HepG2 (cell line): ENCODE measurements around the gene TASP1. TPM values are rescaled to one million over a fixed set of nuclear protein-coding genes. Genes with fewer than 3 reads are reported as not detected.

Experiments
- ATAC-seq: fragments of 200-7000 bp; cut with Tn5 transposase; 3 replicates; pipeline ENCODE4 v1.9.1; 2020; ENCODE audit warnings: mild to moderate bottlenecking, moderate library complexity
- BruUV-seq: library from RNA; stranded (reverse); fragments of 400-500 nt; replicated peaks from 2 replicates; lab custom pipeline; 2021; lab: Mats Ljungman, UMichigan
- CTCF ChIA-PET: fragments of 300-600 bp; formaldehyde crosslinking; extraction: SDS; loops from one replicate; lab custom pipeline; 2021; ENCODE audit warnings: low total read pairs, inconsistent platforms, low intra/inter-chr PET ratio; lab: Yijun Ruan, JAX
- POLR2A ChIA-PET: fragments of 350-600 bp; sonication (Branson Sonifier 250); formaldehyde crosslinking; loops from one replicate; lab custom pipeline; 2020; ENCODE audit warnings: antibody characterized with exemption, inconsistent platforms; lab: Yijun Ruan, JAX
- DNase-seq: peaks from one replicate; pipeline ENCODE4 v3.0.0-alpha.2; 2015; ENCODE audit warnings: low spot score
- FAIRE-seq: peaks from 3 replicates; lab custom pipeline; 2011; peaks lifted over from hg19 to GRCh38; lab: Jason Lieb, UNC
- H2AFZ ChIP-seq: one replicate; pipeline ENCODE4 v1.6.1; 2011; ENCODE audit warnings: low read length, inconsistent platforms
- H3K27ac ChIP-seq: fragments of 300-600 bp; 3 replicates; pipeline ENCODE4 v1.8.0; 2011; ENCODE audit warnings: mixed run types, mild to moderate bottlenecking, mixed read lengths, low read length, inconsistent platforms; ENCODE audit not compliant: insufficient read depth; ENCODE audit errors: extremely low read length
- H3K27me3 ChIP-seq, 2 experiments: fragments of 200-600 bp in 1 of 2; 2 replicates in 1 of 2; 3 replicates in 1 of 2; pipeline versions ENCODE4 v1.6.0 to v1.8.0; 2011; ENCODE audit warnings: low read length in 2 of 2, mild to moderate bottlenecking in 2 of 2, moderate library complexity in 2 of 2, inconsistent platforms in 1 of 2; ENCODE audit not compliant: insufficient read depth in 2 of 2, control insufficient read depth in 1 of 2
- H3K36me3 ChIP-seq, 2 experiments: fragments of 200-600 bp in 1 of 2; replicated peaks in 1 of 2; 2 replicates in 1 of 2; 3 replicates in 1 of 2; pipeline versions ENCODE4 v1.5.1 to v1.8.0; 2011; ENCODE audit warnings: low read length in 2 of 2, inconsistent platforms in 1 of 2; ENCODE audit not compliant: insufficient read depth in 2 of 2, control insufficient read depth in 1 of 2
- H3K4me1 ChIP-seq: 2 replicates; pipeline ENCODE4 v1.5.1; 2012; ENCODE audit warnings: low read length, inconsistent platforms; ENCODE audit not compliant: insufficient read depth
- H3K4me2 ChIP-seq: 2 replicates; pipeline ENCODE4 v1.6.0; 2011; ENCODE audit warnings: low read depth, low read length, inconsistent platforms
- H3K4me3 ChIP-seq, 3 experiments: fragments of 200-600 bp in 1 of 3; sonication (generic), shearing (Covaris generic) in 1 of 3; replicated peaks in 1 of 3; 2 replicates each; pipeline ENCODE4 v1.5.1; 2011 to 2016; ENCODE audit warnings: low read length in 3 of 3, inconsistent platforms in 2 of 3, low read depth in 2 of 3, mild to moderate bottlenecking in 2 of 3, control low read depth in 1 of 3, mixed read lengths in 1 of 3; ENCODE audit not compliant: insufficient read depth in 1 of 3
- H3K79me2 ChIP-seq: one replicate; pipeline ENCODE4 v1.6.1; 2011; ENCODE audit warnings: low read length, inconsistent platforms; ENCODE audit not compliant: insufficient read depth
- H3K9ac ChIP-seq: 2 replicates; pipeline ENCODE4 v1.6.0; 2011; ENCODE audit warnings: mild to moderate bottlenecking, low read depth, low read length, inconsistent platforms; ENCODE audit not compliant: insufficient read depth
- H3K9me3 ChIP-seq: 2 replicates; pipeline ENCODE4 v1.5.1; 2012; ENCODE audit warnings: mild to moderate bottlenecking, low read length
- H4K20me1 ChIP-seq: 2 replicates; pipeline ENCODE4 v1.6.0; 2011; ENCODE audit warnings: inconsistent platforms, mild to moderate bottlenecking, low read length, moderate library complexity; ENCODE audit not compliant: insufficient read depth
- CC2D1A ChIP-seq: sonication (generic); formaldehyde crosslinking; IDR thresholded peaks from 2 replicates; pipeline ENCODE4 v1.8.1; 2023; ENCODE audit warnings: mild to moderate bottlenecking, missing genetic modification reagents
- CHD4 ChIP-seq: fragments of 200-600 bp; sonication (generic); IDR thresholded peaks from 2 replicates; pipeline ENCODE4 v1.7.0; 2017; ENCODE audit warnings: mild to moderate bottlenecking, low read length, borderline replicate concordance
- CTCF ChIP-seq: sonication (generic); formaldehyde crosslinking; IDR thresholded peaks from 2 replicates; pipeline ENCODE4 v1.5.0; 2020; ENCODE audit warnings: mild to moderate bottlenecking, missing genetic modification reagents, moderate library complexity
- GMEB2 ChIP-seq: IDR thresholded peaks from 2 replicates; pipeline ENCODE4 v1.6.1; 2016; ENCODE audit warnings: missing biosample characterization, missing genetic modification reagents, low read depth
- KDM5B ChIP-seq: sonication (generic); formaldehyde crosslinking; IDR thresholded peaks from 2 replicates; pipeline ENCODE4 v1.4.0; 2020; ENCODE audit warnings: missing genetic modification reagents, mild to moderate bottlenecking, borderline replicate concordance
- MAFK ChIP-seq, 2 experiments: IDR thresholded peaks in 1 of 2; conservative IDR thresholded peaks in 1 of 2; 2 replicates each; pipeline ENCODE4 v1.6.1; 2011; ENCODE audit warnings: improper control_type of control experiment in 2 of 2, low read length in 2 of 2
- MBD4 ChIP-seq: IDR thresholded peaks from 2 replicates; pipeline ENCODE4 v1.6.1; 2012; ENCODE audit warnings: low read length, inconsistent platforms, borderline replicate concordance
- MTF2 ChIP-seq: sonication (generic); formaldehyde crosslinking; IDR thresholded peaks from 2 replicates; pipeline ENCODE4 v1.5.0; 2020; ENCODE audit warnings: missing genetic modification reagents, borderline replicate concordance
- SAP130 ChIP-seq: IDR thresholded peaks from 2 replicates; pipeline ENCODE4 v1.6.1; 2016; ENCODE audit warnings: low read depth
- SP2 ChIP-seq: sonication (generic); formaldehyde crosslinking; IDR thresholded peaks from 2 replicates; pipeline ENCODE4 v1.5.1; 2020; ENCODE audit warnings: mild to moderate bottlenecking, missing genetic modification reagents
- SP4 ChIP-seq: sonication (generic); formaldehyde crosslinking; IDR thresholded peaks from 2 replicates; pipeline ENCODE4 v1.8.1; 2023; ENCODE audit warnings: mild to moderate bottlenecking, missing genetic modification reagents
- TCF12 ChIP-seq, 2 experiments: fragments of 450-650 bp in 1 of 2; sonication (generic) in 1 of 2; formaldehyde crosslinking in 1 of 2; IDR thresholded peaks; 2 replicates each; pipeline versions ENCODE4 v1.6.1 to v1.8.0; 2017 to 2022; ENCODE audit warnings: antibody characterized with exemption in 1 of 2, mild to moderate bottlenecking in 1 of 2, missing genetic modification reagents in 1 of 2, moderate library complexity in 1 of 2
- ZBTB46 ChIP-seq: sonication (generic); formaldehyde crosslinking; IDR thresholded peaks from 2 replicates; pipeline ENCODE4 v1.4.0; 2020; ENCODE audit warnings: mild to moderate bottlenecking, missing genetic modification reagents, borderline replicate concordance
- ZNF577 ChIP-seq: sonication (generic); formaldehyde crosslinking; IDR thresholded peaks from 2 replicates; pipeline ENCODE4 v1.4.0; 2020; ENCODE audit warnings: mild to moderate bottlenecking, low read depth, missing genetic modification reagents, borderline replicate concordance
- in situ Hi-C: cut with HindIII; loops from 2 replicates; pipeline ENCODE4 v1.10.0; 2017; ENCODE audit warnings: low pct_unique_long_range_greater_than_20kb; ENCODE audit not compliant: extremely low pct_ligation_motif_present
- intact Hi-C: fragments of 100-400 bp; cut with micrococcal nuclease; formaldehyde crosslinking; loops from one replicate; pipeline ENCODE4 v1.10.0; 2022; ENCODE audit not compliant: unreplicated experiment
- polyA plus RNA-seq, 8 experiments: library from polyadenylated mRNA; depleted of rRNA in 3 of 8; stranded (reverse) in 7 of 8; unstranded in 1 of 8; fragments of >200 nt; fragmentation: Illumina TruSeq in 4 of 8; extraction: Trizol in 4 of 8; gene quantifications; 2 replicates each; pipeline versions ENCODE4 v1.2.1 to v1.2.3, GENCODE V29; 2011 to 2016; ENCODE audit warnings: low read depth in 4 of 8, missing spikeins in 1 of 8, mixed read lengths in 1 of 8; ENCODE audit not compliant: insufficient read depth in 1 of 8
- total RNA-seq, 5 experiments: library from RNA; depleted of rRNA; stranded (reverse); fragments of >200 nt; fragmentation: Illumina TruSeq; extraction: Trizol; gene quantifications; 2 replicates each; pipeline ENCODE4 v1.2.3, GENCODE V29; 2016; ENCODE audit warnings: low read depth in 1 of 5
- TF ChIP-seq, protein P1 (sequence below): sonication (generic); formaldehyde crosslinking; IDR thresholded peaks from 2 replicates; pipeline ENCODE4 v1.8.0; 2022; ENCODE audit warnings: mild to moderate bottlenecking, missing genetic modification reagents; ENCODE audit not compliant: insufficient replicate concordance

Gene TASP1
- total and polyA plus RNA-seq, 2 of the 13 experiments (the other 11 are each of a cell fraction or from before 2014, with no cell fraction given), result 10.0 to 25.2 TPM

- H3K4me3 ChIP-seq, result no peak overlapping the region
- no peak overlapping the region for H3K27ac ChIP-seq
- DNase-seq, result no peak
- H3K36me3 ChIP-seq, result no peaks in the 10 kb centered on the region
- intact Hi-C loops (no loop called here), in situ Hi-C loops (no loop called here)
- H3K27me3 ChIP-seq, result no peaks in the 10 kb centered on the region
- H3K4me1 ChIP-seq, result no peaks in the 10 kb centered on the region
- H2AFZ ChIP-seq, result no peak overlapping the region
- ChIA-PET CTCF (no interaction called here), POLR2A (no interaction called here)
- H3K9ac ChIP-seq, result no peak overlapping the region
- no peaks in the 10 kb centered on the region for H3K9me3 ChIP-seq
- BruUV-seq, result no TSS peak
- no peaks in the 10 kb centered on the region for H4K20me1 ChIP-seq
- ATAC-seq, result no peak
- no peaks in the 10 kb centered on the region for H3K79me2 ChIP-seq
- FAIRE-seq, result no peak
- H3K4me2 ChIP-seq, result no peak overlapping the region
- TF ChIP-seq CHD4 (no peak), MBD4 (no peak), CC2D1A (CRISPR knock-in tag) (no peak), SP2 (CRISPR knock-in tag) (no peak), MAFK (conservative IDR thresholded peaks at IDR 0.05 in 1 of 2, IDR thresholded peaks at IDR 0.05 in 1 of 2; ENCODE audit: low read length in 2 of 2) (no peak), ZBTB46 (CRISPR knock-in tag) (no peak), SP4 (CRISPR knock-in tag) (no peak), TCF12 (IDR thresholded peaks at IDR 0.05) (no peak), TCF12 (CRISPR knock-in tag; IDR thresholded peaks at IDR 0.05) (no peak), MTF2 (CRISPR knock-in tag) (no peak), GMEB2 (CRISPR knock-in tag) (no peak), ZNF577 (CRISPR knock-in tag) (no peak), CTCF (CRISPR knock-in tag) (no peak), SAP130 (CRISPR knock-in tag) (no peak), KDM5B (CRISPR knock-in tag) (no peak)
- TF ChIP-seq, protein P1, sequence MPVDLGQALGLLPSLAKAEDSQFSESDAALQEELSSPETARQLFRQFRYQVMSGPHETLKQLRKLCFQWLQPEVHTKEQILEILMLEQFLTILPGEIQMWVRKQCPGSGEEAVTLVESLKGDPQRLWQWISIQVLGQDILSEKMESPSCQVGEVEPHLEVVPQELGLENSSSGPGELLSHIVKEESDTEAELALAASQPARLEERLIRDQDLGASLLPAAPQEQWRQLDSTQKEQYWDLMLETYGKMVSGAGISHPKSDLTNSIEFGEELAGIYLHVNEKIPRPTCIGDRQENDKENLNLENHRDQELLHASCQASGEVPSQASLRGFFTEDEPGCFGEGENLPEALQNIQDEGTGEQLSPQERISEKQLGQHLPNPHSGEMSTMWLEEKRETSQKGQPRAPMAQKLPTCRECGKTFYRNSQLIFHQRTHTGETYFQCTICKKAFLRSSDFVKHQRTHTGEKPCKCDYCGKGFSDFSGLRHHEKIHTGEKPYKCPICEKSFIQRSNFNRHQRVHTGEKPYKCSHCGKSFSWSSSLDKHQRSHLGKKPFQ (CRISPR knock-in tag), result no peak
These were observed 275.3 kb downstream of the TASP1 start for GRCh38 chr20:13363473-13363872.
